ENCODE measurements around the gene POLR2E. TPM values are rescaled to one million over a fixed set of nuclear protein-coding genes. Genes with fewer than 3 reads are reported as not detected.

Gene POLR2E
- total RNA-seq, 1 donor from 2014 or later = 72.1 TPM

GRCh38 chr19:1102407-1103131 lies 7.4 kb upstream of the POLR2E start:
- Histone ChIP-seq H3K27me3 (no peaks in the 10 kb centered on the region), H3K4me3 (peak overlapping the region in 1 of 2 donors; percentile 59), H3K27ac (peak overlapping the region; percentile 98 to 99), H3K4me1 (peaks cover 30 to 51% of the 10 kb centered on the region in 2 donors), H3K9me3 (no peaks in the 10 kb centered on the region), H3K36me3 (peaks cover 18 to 20% of the 10 kb centered on the region in 2 donors)
- intact Hi-C loops (cut with DNase I) = loop anchor here (1.0 to 2.0 kb wide), 3 partner anchors 81 to 166 kb away; partner anchors contain the start of genes ATP5F1D, CIRBP, RNU6-2 and TMEM259
- no peak for TF ChIP-seq CTCF (IDR thresholded peaks at IDR 0.05)
- DNase-seq (ENCODE audit: low spot score in 2 of 2) = peak; percentile 65 to 95

- no peak overlapping the region for H3K4me3 ChIP-seq
- TF ChIP-seq CTCF (IDR thresholded peaks at IDR 0.05) = no peak
- intact Hi-C loops (cut with DNase I) = no loop called here
- H3K27ac ChIP-seq = peak overlapping the region; percentile 98 to 99
- no peaks in the 10 kb centered on the region for H3K9me3 ChIP-seq
- peaks cover 30 to 51% of the 10 kb centered on the region in 2 donors for H3K4me1 ChIP-seq
- no peak for DNase-seq (ENCODE audit: low spot score in 2 of 2)
- H3K36me3 ChIP-seq = peaks cover 6 to 8% of the 10 kb centered on the region in 2 donors
- H3K27me3 ChIP-seq = no peaks in the 10 kb centered on the region
These were observed 6.1 kb upstream of the POLR2E start for GRCh38 chr19:1101337-1101698.

GRCh38 chr19:1098177-1099051 lies 3.2 kb upstream of the POLR2E start:
- Histone ChIP-seq H3K36me3 (no peaks in the 10 kb centered on the region), H3K4me3 (no peak overlapping the region), H3K27me3 (no peaks in the 10 kb centered on the region), H3K27ac (peak overlapping the region; percentile 98 to 99), H3K9me3 (no peaks in the 10 kb centered on the region), H3K4me1 (peaks cover 34 to 52% of the 10 kb centered on the region in 2 donors)
- intact Hi-C loops (cut with DNase I) = no loop called here
- no peak for TF ChIP-seq CTCF (IDR thresholded peaks at IDR 0.05)
- no peak for DNase-seq (ENCODE audit: low spot score in 2 of 2)

- H3K36me3 ChIP-seq = no peaks in the 10 kb centered on the region
- peaks cover 29 to 45% of the 10 kb centered on the region in 2 donors for H3K4me1 ChIP-seq
- intact Hi-C loops (cut with DNase I) = no loop called here
- H3K4me3 ChIP-seq = no peak overlapping the region
- H3K27ac ChIP-seq = peak overlapping the region in 1 of 2 donors; percentile 98
- no peak for DNase-seq (ENCODE audit: low spot score in 2 of 2)
- H3K27me3 ChIP-seq = no peaks in the 10 kb centered on the region
- no peak for TF ChIP-seq CTCF (IDR thresholded peaks at IDR 0.05)
- H3K9me3 ChIP-seq = no peaks in the 10 kb centered on the region
These were observed 2.6 kb upstream of the POLR2E start for GRCh38 chr19:1097810-1098176.

- Histone ChIP-seq H3K9me3 (no peaks in the 10 kb centered on the region), H3K27me3 (no peaks in the 10 kb centered on the region), H3K27ac (peak overlapping the region in 1 of 2 donors; percentile 42), H3K4me1 (peaks cover 15 to 24% of the 10 kb centered on the region in 2 donors), H3K4me3 (peak overlapping the region; percentile 81 to 96), H3K36me3 (peaks cover 20 to 22% of the 10 kb centered on the region in 2 donors)
- TF ChIP-seq CTCF (IDR thresholded peaks at IDR 0.05) = no peak
- intact Hi-C loops (cut with DNase I) = loop anchor here (2.0 kb wide), 1 partner anchor 68 kb away; the partner anchor contains the start of gene CNN2
- DNase-seq (ENCODE audit: low spot score in 2 of 2) = no peak
These were observed 559 bp downstream of the POLR2E start for GRCh38 chr19:1094655-1094977.

Measured in ascending aorta (tissue), 2 donors.